Activated CD8-positive, alpha-beta T cell treated with anti-CD3 and anti-CD28 coated beads, Interleukin-2, amount 10 ng/mL, durations not matched to agents 7 days and 5 days (primary cell): ENCODE measurements around the gene CHMP1B. TPM values are rescaled to one million over a fixed set of nuclear protein-coding genes. Genes with fewer than 3 reads are reported as not detected.
A peak's percentile ranks its signal among the peaks of the same experiment; 100 is the strongest.
"Not testable (repeated sequence)": the region's sequence is repeated elsewhere in the genome, so short reads cannot be mapped to it uniquely, and the experiment has no call there.

ENCODE experiments used
- ATAC-seq: fragments of 150-1000 bp; cut with Tn5 transposase; one replicate; pipeline ENCODE4 v1.10.0; 2021; ENCODE audit warnings: moderate library complexity
- CTCF ChIA-PET: fragments of 350-600 bp; sonication (Branson Sonifier 250); formaldehyde crosslinking; loops from one replicate; lab custom pipeline; 2021; ENCODE audit warnings: antibody characterized with exemption; lab: Charles Lee
- POLR2A ChIA-PET: fragments of 350-600 bp; sonication (Branson Sonifier 250); formaldehyde crosslinking; loops from one replicate; lab custom pipeline; 2021; ENCODE audit warnings: antibody characterized with exemption; lab: Charles Lee
- DNase-seq: peaks from one replicate; pipeline ENCODE4 v3.0.0-alpha.2; 2020
- H3K27ac Mint-ChIP-seq: one replicate; pipeline ENCODE4 v1.8.0; 2021; ENCODE audit warnings: mild to moderate bottlenecking, mixed read lengths
- H3K27me3 Mint-ChIP-seq: one replicate; pipeline ENCODE4 v1.8.0; 2021; ENCODE audit warnings: low read depth, mixed read lengths
- H3K36me3 Mint-ChIP-seq: one replicate; pipeline ENCODE4 v1.8.0; 2021; ENCODE audit warnings: low read depth, mixed read lengths
- H3K4me1 Mint-ChIP-seq: one replicate; pipeline ENCODE4 v1.8.0; 2021; ENCODE audit warnings: low read depth, mixed read lengths
- H3K4me3 Mint-ChIP-seq: one replicate; pipeline ENCODE4 v1.8.0; 2021; ENCODE audit warnings: mild to moderate bottlenecking, mixed read lengths
- H3K9me3 Mint-ChIP-seq: one replicate; pipeline ENCODE4 v1.8.0; 2022; ENCODE audit warnings: mixed read lengths; ENCODE audit not compliant: insufficient read depth
- total RNA-seq, 2 experiments: library from RNA; stranded (reverse); gene quantifications; one replicate each; pipeline ENCODE4 v1.2.3, GENCODE V29; 2021

Gene CHMP1B
- total RNA-seq, 2 experiments from 2014 or later = 21.1 to 22.8 TPM

DNA sequence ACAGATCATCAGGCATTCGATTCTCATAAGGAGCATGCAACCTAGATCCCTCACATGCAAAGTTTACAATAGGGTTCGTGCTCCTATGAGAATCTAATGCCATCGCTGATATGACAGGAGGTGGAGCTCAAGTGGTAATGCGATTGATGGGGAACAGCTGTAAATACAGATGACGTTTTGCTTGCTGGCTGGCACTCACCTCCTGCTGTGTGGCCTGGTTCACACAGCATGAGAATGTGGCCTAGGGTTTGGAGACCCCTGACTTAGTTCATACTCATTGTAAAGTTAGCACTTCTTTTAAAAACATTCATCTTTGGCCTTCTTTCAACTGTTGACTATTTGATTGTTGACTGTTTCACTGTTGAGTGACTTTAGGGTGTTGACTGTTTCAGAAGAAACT is 8.7 kb upstream of the CHMP1B start:
- DNase-seq = no peak
- H3K4me3 Mint-ChIP-seq = no peak overlapping the region
- no peaks in the 10 kb centered on the region for H3K27me3 Mint-ChIP-seq
- no peak overlapping the region for H3K27ac Mint-ChIP-seq
- ChIA-PET CTCF (no interaction called here), POLR2A (no interaction called here)
- no peaks in the 10 kb centered on the region for H3K36me3 Mint-ChIP-seq
- ATAC-seq = no peak
- no peaks in the 10 kb centered on the region for H3K9me3 Mint-ChIP-seq
- H3K4me1 Mint-ChIP-seq = no peaks in the 10 kb centered on the region

DNA sequence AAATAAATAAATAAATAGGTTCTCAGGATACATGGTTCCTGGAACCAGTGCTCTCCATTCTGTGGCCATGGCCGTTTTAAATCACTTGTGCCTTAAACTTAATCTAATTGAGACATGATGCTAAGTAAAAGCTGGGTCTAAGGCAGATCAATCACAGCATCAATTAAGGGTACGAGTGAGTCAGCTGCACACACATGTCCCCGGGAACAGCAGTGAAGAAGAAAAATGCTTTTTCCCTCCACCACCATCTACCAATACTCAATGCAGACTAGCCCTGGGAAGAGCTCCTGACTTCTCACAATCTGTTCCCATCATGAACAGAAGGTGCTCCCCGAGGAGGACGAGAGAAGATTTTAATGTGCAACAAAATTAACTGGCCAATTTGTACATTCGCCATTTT is 6.8 kb upstream of the CHMP1B start:
- no peak for DNase-seq
- no peaks in the 10 kb centered on the region for H3K36me3 Mint-ChIP-seq
- no peak overlapping the region for H3K4me3 Mint-ChIP-seq
- no peaks in the 10 kb centered on the region for H3K4me1 Mint-ChIP-seq
- no peaks in the 10 kb centered on the region for H3K9me3 Mint-ChIP-seq
- ATAC-seq = no peak
- no peak overlapping the region for H3K27ac Mint-ChIP-seq
- ChIA-PET POLR2A (no interaction called here), CTCF (no interaction called here)
- H3K27me3 Mint-ChIP-seq = peaks cover 5% of the 10 kb centered on the region

DNA sequence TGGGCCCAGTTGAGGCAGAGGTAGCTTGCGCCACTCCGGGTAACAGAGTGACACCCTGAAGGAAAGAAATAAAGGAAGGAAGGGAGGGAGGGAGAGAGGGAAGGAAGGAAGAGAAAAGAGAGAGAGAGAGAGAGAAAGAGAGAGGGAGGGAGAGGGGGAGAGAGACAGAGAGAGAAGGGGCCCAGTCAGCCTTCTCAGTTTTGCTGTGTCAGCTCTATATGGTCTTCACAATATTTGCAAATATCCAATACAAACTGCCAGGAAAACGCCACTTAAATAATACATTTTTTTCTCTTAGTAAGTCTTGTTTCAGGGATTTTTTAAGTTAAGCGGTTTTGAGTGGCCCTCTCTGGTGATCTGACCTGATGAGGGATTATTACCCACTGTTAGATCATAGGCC is 5.6 kb upstream of the CHMP1B start:
- no peak overlapping the region for H3K27ac Mint-ChIP-seq
- CTCF ChIA-PET = no interaction called here
- no peaks in the 10 kb centered on the region for H3K36me3 Mint-ChIP-seq

DNA sequence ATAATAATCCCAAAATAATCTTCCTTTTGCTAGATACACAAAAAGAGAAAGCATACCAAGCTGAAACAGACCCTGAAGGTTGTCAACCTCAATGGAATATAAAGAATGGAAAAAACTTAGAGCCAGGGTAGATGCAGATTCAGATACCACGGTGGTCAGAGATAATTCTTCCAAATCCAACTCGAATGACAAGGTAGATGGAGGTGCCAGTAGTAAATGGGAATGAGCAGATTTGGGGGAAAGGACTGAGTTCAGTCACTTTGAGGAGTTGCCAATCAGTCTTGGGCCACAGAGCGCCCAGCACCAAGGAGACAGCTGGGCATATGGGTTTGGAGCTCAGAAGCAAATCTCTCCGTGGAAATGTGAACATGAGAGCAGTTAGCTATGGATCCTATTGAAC is 3.4 kb upstream of the CHMP1B start:
- Mint-ChIP-seq H3K36me3 (peaks cover 7% of the 10 kb centered on the region), H3K27ac (no peak overlapping the region), H3K4me3 (no peak overlapping the region), H3K27me3 (peaks cover 5% of the 10 kb centered on the region), H3K4me1 (peaks cover 19% of the 10 kb centered on the region), H3K9me3 (no peaks in the 10 kb centered on the region)
- DNase-seq (no peak), ATAC-seq (no peak)
- ChIA-PET CTCF (no interaction called here), POLR2A (no interaction called here)

More for the DNA sequence above, 5.6 kb upstream of the CHMP1B start:
- ATAC-seq = no peak
- H3K9me3 Mint-ChIP-seq = no peaks in the 10 kb centered on the region
- H3K4me1 Mint-ChIP-seq = peaks cover 11% of the 10 kb centered on the region
- POLR2A ChIA-PET = no interaction called here
- DNase-seq = no peak
- H3K27me3 Mint-ChIP-seq = peaks cover 5% of the 10 kb centered on the region
- no peak overlapping the region for H3K4me3 Mint-ChIP-seq

DNA sequence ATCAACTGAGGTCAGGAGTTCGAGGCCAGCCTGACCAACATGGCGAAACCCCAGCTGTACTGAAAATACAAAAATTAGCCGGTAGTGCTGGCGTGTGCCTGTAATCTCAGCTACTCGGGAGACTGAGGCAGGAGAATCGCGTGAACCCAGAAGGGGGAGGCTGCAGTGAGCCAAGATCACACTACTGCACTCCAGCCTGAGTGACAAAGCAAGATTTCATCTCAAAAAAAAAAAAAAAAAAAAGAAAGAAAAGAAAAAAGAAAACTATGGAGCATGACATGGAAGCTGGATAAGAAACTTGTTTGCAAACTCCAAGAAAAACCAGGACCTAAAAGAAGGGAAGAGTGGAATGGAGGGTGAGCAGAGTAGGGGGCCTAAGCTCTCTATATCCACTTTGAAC is 1.9 kb upstream of the CHMP1B start:
- POLR2A ChIA-PET = interaction anchor here (2.0 kb wide), 1 partner anchor 59 kb away, joined by 9 read pairs; the partner anchor contains the start of gene MPPE1

DNA sequence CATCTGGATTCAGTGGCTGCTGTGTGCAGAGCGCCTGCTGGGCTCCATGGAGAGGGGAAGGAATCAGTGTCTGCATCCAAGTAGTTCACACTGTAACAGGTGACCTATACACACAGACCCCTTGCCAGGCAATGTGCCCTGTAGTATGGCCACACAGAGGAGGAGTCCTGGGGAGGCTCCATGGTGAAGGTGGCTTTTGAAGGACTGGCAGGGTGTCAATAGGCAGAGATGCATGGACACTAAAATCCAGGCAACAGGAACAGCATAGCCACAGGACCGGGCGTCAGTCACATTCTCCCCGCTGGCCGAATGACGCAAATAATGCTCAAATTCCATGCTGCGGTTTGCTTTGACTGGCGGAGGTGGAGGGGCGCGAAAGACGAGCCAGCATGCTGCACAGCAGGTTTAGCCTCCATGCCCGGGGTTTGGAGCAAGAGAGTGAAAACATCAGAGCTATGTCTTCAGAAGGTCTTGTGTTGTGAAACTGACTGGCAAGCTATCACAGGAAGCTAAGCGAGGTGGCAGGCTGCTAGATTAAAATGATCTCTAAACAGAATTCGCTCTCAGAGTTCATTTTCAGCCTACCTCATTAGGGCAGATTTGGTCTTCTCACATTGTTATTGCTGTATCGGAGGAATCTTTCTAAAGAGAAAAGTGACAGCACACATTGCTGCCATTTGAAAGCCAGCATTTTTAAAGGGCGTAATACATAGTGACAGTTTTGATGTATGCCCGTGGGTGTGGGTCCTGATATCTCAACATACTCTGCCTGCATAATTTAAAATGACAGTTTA is 1.2 kb upstream of the CHMP1B start:
- Mint-ChIP-seq H3K36me3 (peaks cover 7% of the 10 kb centered on the region), H3K9me3 (no peaks in the 10 kb centered on the region), H3K27me3 (peaks cover 5% of the 10 kb centered on the region), H3K4me3 (peak overlapping the region; percentile 100), H3K4me1 (peaks cover 28% of the 10 kb centered on the region), H3K27ac (peak overlapping the region; percentile 100)
- ATAC-seq (peak; percentile 28), DNase-seq (peak; percentile 51)
- POLR2A ChIA-PET = interaction anchor here (0.6 to 2.0 kb wide), 3 partner anchors 16 to 58 kb away, joined by 3 to 9 read pairs (median 3); partner anchors contain the start of gene MPPE1
- CTCF ChIA-PET = interaction anchor here (1.1 to 1.3 kb wide), 3 partner anchors 88 to 189 kb away, joined by 4 to 5 read pairs (median 4); no protein-coding TSS in a partner anchor

More for the DNA sequence above, 1.9 kb upstream of the CHMP1B start:
- Mint-ChIP-seq H3K9me3 (no peaks in the 10 kb centered on the region), H3K4me3 (no peak overlapping the region), H3K27ac (no peak overlapping the region), H3K36me3 (peaks cover 7% of the 10 kb centered on the region), H3K4me1 (peaks cover 28% of the 10 kb centered on the region), H3K27me3 (peaks cover 5% of the 10 kb centered on the region)
- ATAC-seq (no peak), DNase-seq (no peak)
- CTCF ChIA-PET = interaction anchor here (1.2 to 1.3 kb wide), 2 partner anchors 146 to 189 kb away, joined by 4 to 5 read pairs; no protein-coding TSS in a partner anchor

DNA sequence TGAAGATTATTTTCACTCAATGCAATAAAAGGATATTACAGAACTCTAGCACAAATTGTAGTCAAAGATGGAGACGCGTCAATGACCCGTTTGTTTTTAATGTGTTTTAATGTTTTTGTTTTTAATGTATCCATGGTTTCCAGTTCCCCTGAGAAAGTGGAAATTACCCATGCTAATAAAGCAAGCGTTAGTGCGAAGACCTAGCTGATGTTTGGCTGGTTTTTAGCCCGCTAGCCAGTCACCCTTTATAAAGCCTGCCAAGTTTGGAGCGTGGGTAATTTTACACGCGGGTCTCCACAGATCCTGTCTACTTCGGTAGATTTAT is 430 bp upstream of the CHMP1B start:
- H3K4me3 Mint-ChIP-seq = peak overlapping the region; percentile 100
- no peak for DNase-seq
- peaks cover 5% of the 10 kb centered on the region for H3K27me3 Mint-ChIP-seq
- ChIA-PET POLR2A (interaction anchor here (0.6 to 0.7 kb wide), 2 partner anchors 15 to 37 kb away, joined by 3 read pairs; no protein-coding TSS in a partner anchor), CTCF (interaction anchor here (1.1 to 1.2 kb wide), 2 partner anchors 87 to 188 kb away, joined by 4 to 5 read pairs; no protein-coding TSS in a partner anchor)
- H3K27ac Mint-ChIP-seq = peak overlapping the region; percentile 100
- peaks cover 7% of the 10 kb centered on the region for H3K36me3 Mint-ChIP-seq
- peak; percentile 47 for ATAC-seq
- H3K4me1 Mint-ChIP-seq = peaks cover 28% of the 10 kb centered on the region
- H3K9me3 Mint-ChIP-seq = no peaks in the 10 kb centered on the region

DNA sequence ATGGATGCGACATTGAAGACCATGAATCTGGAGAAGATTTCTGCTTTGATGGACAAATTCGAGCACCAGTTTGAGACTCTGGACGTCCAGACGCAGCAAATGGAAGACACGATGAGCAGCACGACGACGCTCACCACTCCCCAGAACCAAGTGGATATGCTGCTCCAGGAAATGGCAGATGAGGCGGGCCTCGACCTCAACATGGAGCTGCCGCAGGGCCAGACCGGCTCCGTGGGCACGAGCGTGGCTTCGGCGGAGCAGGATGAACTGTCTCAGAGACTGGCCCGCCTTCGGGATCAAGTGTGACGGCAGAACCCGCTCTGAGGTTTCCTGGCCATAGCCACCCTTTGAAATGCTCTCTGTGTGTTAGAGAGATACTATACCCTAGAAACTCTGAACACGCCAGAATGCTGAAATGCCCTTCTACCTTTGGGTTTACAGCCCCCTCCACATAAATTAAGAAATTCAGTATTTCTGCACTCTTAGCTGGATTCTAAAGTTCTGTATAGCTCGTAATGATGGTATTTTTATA is 659 bp downstream of the CHMP1B start:
- H3K27me3 Mint-ChIP-seq = peaks cover 5% of the 10 kb centered on the region
- peaks cover 28% of the 10 kb centered on the region for H3K4me1 Mint-ChIP-seq
- ChIA-PET CTCF (no interaction called here), POLR2A (interaction anchor here (0.6 to 1.3 kb wide), 7 partner anchors 9 to 1937 kb away, joined by 3 to 10 read pairs (median 3); partner anchors contain the start of genes AFG3L2 and MPPE1)
- peak; percentile 70 for DNase-seq
- peaks cover 7% of the 10 kb centered on the region for H3K36me3 Mint-ChIP-seq
- peak overlapping the region; percentile 100 for H3K27ac Mint-ChIP-seq
- peak overlapping the region; percentile 100 for H3K4me3 Mint-ChIP-seq
- ATAC-seq = peak; percentile 62
- H3K9me3 Mint-ChIP-seq = no peaks in the 10 kb centered on the region

DNA sequence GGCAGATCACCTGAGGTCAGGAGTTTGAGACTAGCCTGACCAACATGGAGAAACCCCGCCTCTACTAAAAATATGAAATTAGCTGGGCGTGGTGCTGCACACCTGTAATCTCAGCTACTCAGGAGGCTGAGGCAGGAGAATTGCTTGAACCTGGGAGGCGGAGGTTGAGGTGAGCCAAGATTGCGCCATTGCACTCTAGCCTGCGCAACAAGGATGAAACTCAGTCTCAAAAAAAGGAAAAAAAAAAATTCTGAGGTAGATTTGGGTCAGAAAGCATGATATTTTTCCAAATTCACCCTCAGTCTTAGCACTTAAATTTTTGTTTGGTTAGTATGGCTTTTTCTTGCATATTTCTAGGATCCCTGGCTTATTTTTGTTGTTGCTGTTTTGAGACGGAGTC is 3.3 kb downstream of the CHMP1B start:
- H3K36me3 Mint-ChIP-seq, H3K27me3 Mint-ChIP-seq, ATAC-seq, CTCF ChIA-PET, POLR2A ChIA-PET, H3K4me3 Mint-ChIP-seq, H3K27ac Mint-ChIP-seq, DNase-seq, H3K9me3 Mint-ChIP-seq: not testable (repeated sequence)
- H3K4me1 Mint-ChIP-seq = peaks cover 28% of the 10 kb centered on the region

DNA sequence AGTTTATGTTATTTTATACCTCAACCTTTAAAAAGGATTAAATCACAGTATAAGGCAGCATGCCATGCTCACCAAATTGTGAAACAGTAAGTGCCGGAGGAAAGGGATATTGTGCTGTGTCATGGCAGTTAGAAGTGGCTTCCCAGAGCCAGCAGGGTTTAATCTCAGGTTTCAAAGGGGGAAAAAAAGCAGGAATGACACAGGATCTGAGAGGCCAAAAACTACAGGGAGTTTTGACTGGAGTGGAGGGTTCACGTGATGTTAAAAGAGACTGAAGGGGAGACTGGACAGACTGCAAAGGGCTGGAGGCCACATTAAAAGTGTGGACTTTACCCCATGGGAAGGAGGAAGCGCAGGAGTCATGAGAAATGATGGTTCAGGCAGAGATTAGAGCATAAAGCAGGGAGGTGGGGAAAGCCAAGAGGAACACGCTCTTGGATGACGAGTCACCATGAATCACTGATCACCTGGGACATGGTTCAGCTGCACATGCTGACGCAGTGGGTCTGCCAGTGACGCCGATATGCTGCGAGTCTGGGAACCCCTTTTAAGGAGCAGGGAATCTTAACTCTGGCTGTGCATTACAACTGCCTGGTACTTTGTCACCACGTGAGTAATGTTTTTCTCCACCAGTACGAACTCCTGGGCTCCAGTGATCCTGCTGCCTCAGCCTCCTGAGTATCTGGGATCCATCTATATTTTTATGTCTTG is 6.1 kb downstream of the CHMP1B start:
- CTCF ChIA-PET = no interaction called here

DNA sequence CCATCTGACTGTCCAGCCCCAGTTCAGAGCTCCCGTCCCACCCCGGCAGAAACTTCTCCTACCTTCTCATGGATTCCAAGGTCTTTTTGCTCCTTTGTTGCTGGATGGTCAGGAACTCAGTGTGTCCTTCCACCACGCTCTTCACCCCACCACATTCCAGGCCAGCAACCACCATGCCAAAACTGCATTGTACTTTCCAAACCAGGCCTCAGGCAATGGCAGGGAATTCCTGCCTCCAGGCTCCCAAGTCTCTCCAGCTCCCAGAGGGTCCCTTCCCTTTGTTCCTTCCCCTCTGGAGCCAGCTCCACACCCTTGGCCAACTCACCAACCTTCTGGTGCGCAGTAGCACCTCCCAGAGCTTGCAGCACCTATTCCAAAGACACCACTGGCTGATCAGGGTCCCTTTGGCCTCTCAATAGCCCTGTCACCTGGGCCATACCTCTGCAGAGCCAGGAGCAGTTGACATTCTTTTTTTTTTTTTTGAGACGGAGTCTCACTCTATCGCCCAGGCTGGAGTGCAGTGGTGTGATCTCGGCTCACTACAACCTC is 8.1 kb downstream of the CHMP1B start:
- Mint-ChIP-seq H3K27me3 (no peaks in the 10 kb centered on the region), H3K4me3 (no peak overlapping the region), H3K9me3 (no peaks in the 10 kb centered on the region), H3K27ac (no peak overlapping the region), H3K36me3 (no peaks in the 10 kb centered on the region), H3K4me1 (peaks cover 1% of the 10 kb centered on the region)
- DNase-seq (no peak), ATAC-seq (no peak)
- POLR2A ChIA-PET = no interaction called here
- CTCF ChIA-PET = no interaction called here

More for the DNA sequence above, 6.1 kb downstream of the CHMP1B start:
- no peaks in the 10 kb centered on the region for H3K36me3 Mint-ChIP-seq
- POLR2A ChIA-PET = no interaction called here
- ATAC-seq (no peak), DNase-seq (no peak)
- no peaks in the 10 kb centered on the region for H3K27me3 Mint-ChIP-seq
- peaks cover 14% of the 10 kb centered on the region for H3K4me1 Mint-ChIP-seq
- no peak overlapping the region for H3K27ac Mint-ChIP-seq
- no peaks in the 10 kb centered on the region for H3K9me3 Mint-ChIP-seq
- H3K4me3 Mint-ChIP-seq = no peak overlapping the region
